Measurements from ENCODE around the gene SARS1.

Gene SARS1

DNA sequence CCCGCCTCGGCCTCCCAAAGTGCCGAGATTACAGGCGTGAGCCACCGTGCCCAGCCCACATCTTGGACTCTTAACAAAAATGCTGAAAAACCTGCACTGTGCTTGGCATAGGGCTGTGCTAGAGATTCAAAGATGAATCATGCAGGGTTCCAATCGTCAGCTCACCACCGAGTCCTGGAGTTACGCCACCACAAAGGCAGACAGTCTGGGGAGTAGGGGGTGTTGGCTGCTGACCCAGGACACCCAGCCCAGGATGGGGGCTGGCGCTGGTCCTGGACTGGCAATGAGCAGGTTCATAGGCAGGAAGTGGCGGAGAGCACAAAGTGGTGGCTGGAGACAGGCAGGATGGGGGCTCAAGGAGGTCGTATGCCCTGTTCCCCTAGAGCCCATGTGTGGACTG, 53.2 kb downstream of the SARS1 start:
- H3K4me3 ChIP-seq = no peak overlapping the region
- H3K4me2 ChIP-seq = peak overlapping the region; percentile 61
- TF ChIP-seq Cebpa-rat (IDR thresholded peaks at IDR 0.05) = no peak
- H3K9me3 ChIP-seq = no peaks in the 10 kb centered on the region
- peak overlapping the region; percentile 41; the same call in 1 of the 2 replicates for H3K9ac ChIP-seq
- H3K27me3 ChIP-seq = no peaks in the 10 kb centered on the region
- H3K36me3 ChIP-seq = peaks cover 86% of the 10 kb centered on the region
- H4K20me1 ChIP-seq = no peaks in the 10 kb centered on the region
- H3K27ac ChIP-seq = peak overlapping the region; percentile 59
- peaks cover 14% of the 10 kb centered on the region for H3K4me1 ChIP-seq

DNA sequence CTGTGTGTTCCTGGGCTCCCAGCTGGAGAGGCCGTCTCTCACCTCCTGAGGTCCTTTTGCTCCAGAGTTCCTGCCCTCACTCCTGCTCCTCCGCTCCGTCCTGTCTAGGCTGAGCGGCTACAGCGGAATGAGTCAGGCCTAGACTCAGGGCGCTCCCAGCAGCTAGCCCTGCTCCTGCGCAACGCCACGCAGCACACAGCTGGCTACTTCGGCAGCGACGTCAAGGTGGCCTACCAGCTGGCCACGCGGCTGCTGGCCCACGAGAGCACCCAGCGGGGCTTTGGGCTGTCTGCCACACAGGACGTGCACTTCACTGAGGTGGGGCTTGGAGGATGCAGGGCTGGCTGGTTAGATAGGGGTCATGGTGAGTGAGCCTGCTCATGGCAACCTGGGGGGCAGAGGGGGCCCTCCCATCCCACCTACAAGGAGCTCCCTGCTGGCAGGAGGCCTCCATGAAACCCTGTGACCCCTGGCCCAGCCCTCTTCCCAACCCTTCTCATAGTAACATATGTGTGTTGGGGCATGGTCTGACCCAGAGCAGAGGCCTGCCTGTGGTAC, 54.1 kb downstream of the SARS1 start:
- no peaks in the 10 kb centered on the region for H3K9me3 ChIP-seq

DNA sequence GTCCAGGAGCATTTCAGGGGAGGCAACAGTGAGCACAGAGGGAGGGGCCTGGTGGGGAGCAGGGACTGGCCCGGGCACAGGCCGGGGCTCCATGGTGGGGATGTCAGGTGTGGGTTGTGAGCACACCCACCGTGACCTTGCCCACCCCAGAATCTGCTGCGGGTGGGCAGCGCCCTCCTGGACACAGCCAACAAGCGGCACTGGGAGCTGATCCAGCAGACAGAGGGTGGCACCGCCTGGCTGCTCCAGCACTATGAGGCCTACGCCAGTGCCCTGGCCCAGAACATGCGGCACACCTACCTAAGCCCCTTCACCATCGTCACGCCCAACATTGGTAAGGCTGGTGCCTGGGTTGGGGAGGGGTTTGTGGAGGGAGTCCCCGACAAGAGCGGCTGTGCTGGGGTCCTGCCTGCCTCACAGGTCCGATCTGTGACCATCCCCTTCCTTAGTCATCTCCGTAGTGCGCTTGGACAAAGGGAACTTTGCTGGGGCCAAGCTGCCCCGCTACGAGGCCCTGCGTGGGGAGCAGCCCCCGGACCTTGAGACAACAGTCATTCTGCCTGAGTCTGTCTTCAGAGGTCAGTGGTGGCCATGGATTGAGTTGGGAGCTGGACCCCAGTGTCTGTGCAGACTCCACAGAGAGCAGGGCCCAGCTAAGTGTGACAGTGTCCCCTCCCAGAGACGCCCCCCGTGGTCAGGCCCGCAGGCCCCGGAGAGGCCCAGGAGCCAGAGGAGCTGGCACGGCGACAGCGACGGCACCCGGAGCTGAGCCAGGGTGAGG, 54.9 kb downstream of the SARS1 start:
- Histone ChIP-seq H3K27ac (no peak overlapping the region), H3K4me3 (no peak overlapping the region), H3K27me3 (no peaks in the 10 kb centered on the region), H3K9ac (no peak overlapping the region), H3K9me3 (no peaks in the 10 kb centered on the region), H3K4me1 (peaks cover 14% of the 10 kb centered on the region), H3K36me3 (peaks cover 83% of the 10 kb centered on the region), H4K20me1 (no peaks in the 10 kb centered on the region), H3K4me2 (no peak overlapping the region)
- TF ChIP-seq Cebpa-rat (IDR thresholded peaks at IDR 0.05) = no peak

More for the DNA sequence above, 54.1 kb downstream of the SARS1 start:
- Histone ChIP-seq H3K9ac (peak overlapping the region; percentile 41; the same call in 1 of the 2 replicates), H3K27ac (peak overlapping the region; percentile 59; the same call in 1 of the 2 replicates), H3K36me3 (peaks cover 86% of the 10 kb centered on the region), H3K4me2 (peak overlapping the region; percentile 61), H3K4me1 (peaks cover 14% of the 10 kb centered on the region), H3K4me3 (no peak overlapping the region), H4K20me1 (no peaks in the 10 kb centered on the region), H3K27me3 (no peaks in the 10 kb centered on the region)
- TF ChIP-seq Cebpa-rat (IDR thresholded peaks at IDR 0.05) = no peak

DNA sequence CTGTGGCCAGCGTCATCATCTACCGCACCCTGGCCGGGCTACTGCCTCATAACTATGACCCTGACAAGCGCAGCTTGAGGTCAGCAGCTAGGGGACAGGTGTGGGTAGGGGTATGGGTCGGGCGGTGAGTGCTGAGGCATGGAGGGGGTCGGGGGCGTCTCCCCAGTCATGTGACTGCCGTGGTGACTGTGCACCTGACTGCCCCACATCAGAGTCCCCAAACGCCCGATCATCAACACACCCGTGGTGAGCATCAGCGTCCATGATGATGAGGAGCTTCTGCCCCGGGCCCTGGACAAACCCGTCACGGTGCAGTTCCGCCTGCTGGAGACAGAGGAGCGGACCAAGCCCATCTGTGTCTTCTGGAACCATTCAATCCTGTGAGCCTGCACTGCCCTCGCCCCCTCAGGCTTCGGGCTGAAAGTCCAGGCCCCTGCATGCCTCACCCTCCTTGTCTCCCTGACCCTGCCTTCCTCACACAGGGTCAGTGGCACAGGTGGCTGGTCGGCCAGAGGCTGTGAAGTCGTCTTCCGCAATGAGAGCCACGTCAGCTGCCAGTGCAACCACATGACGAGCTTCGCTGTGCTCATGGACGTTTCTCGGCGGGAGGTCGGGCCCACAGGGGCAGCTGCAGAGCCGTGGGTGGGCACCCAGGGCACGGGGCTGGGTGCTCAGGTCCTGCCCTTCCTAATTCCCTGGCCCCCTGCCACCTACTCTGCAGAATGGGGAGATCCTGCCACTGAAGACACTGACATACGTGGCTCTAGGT, 55.7 kb downstream of the SARS1 start:
- Histone ChIP-seq H3K27me3 (no peaks in the 10 kb centered on the region), H3K36me3 (peaks cover 77% of the 10 kb centered on the region)
- TF ChIP-seq Cebpa-rat (IDR thresholded peaks at IDR 0.05) = no peak

DNA sequence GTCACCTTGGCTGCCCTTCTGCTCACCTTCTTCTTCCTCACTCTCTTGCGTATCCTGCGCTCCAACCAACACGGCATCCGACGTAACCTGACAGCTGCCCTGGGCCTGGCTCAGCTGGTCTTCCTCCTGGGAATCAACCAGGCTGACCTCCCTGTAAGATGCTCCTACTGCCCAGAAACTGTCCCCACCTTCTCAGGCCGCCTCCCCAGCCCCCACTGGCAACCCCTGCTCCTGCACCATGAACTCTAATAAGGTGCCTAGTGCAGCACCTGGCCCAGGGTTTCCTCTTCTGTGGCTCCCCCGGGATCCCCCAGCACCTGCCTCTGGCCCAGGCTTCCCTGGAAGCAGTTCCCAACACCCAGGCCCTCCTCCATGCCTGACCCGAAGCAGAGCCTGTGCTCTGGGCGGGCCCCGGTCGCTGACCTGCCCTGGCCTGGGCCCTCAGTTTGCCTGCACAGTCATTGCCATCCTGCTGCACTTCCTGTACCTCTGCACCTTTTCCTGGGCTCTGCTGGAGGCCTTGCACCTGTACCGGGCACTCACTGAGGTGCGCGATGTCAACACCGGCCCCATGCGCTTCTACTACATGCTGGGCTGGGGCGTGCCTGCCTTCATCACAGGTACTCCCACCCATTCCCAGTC, 56.4 kb downstream of the SARS1 start:
- no peak for TF ChIP-seq Cebpa-rat (IDR thresholded peaks at IDR 0.05)
- H3K4me3 ChIP-seq = no peak overlapping the region
- H3K4me1 ChIP-seq = peaks cover 29% of the 10 kb centered on the region

More for the DNA sequence above, 55.7 kb downstream of the SARS1 start:
- Histone ChIP-seq H3K4me2 (no peak overlapping the region), H3K4me1 (peaks cover 22% of the 10 kb centered on the region), H3K9me3 (no peaks in the 10 kb centered on the region), H3K4me3 (no peak overlapping the region), H3K27ac (no peak overlapping the region), H4K20me1 (no peaks in the 10 kb centered on the region), H3K9ac (no peak overlapping the region)

DNA sequence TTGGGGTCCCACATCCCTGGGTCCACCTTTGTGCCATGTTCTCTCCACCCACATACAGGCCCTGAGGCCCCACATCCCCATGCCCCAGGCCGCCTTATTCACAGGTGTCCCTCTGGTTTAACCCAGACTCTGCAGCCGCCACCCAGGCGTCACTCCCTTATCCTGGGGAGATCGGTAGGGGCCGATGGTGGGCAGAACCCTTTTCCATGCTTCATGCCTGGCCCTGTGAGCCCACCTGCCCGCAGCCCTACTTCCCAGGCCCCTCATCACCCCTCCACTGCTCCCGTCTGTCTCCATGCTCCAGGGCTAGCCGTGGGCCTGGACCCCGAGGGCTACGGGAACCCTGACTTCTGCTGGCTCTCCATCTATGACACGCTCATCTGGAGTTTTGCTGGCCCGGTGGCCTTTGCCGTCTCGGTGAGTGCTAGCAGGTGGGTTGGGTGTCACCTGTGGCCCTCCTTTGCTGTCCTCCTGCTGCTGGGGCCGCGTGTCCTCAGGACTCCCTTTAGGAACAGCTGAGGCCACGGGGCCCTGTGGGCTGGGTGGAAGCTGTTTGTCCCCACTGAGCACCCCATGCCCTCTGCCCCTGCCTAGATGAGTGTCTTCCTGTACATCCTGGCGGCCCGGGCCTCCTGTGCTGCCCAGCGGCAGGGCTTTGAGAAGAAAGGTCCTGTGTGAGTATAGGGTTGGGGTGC, 57.1 kb downstream of the SARS1 start:
- Histone ChIP-seq H3K4me2 (no peak overlapping the region), H4K20me1 (no peaks in the 10 kb centered on the region), H3K9me3 (no peaks in the 10 kb centered on the region), H3K36me3 (peaks cover 66% of the 10 kb centered on the region), H3K27me3 (no peaks in the 10 kb centered on the region), H3K4me1 (peaks cover 33% of the 10 kb centered on the region), H3K9ac (no peak overlapping the region), H3K4me3 (no peak overlapping the region), H3K27ac (no peak overlapping the region)
- no peak for TF ChIP-seq Cebpa-rat (IDR thresholded peaks at IDR 0.05)

More for the DNA sequence above, 56.4 kb downstream of the SARS1 start:
- Histone ChIP-seq H3K27me3 (no peaks in the 10 kb centered on the region), H3K4me2 (no peak overlapping the region), H3K36me3 (peaks cover 70% of the 10 kb centered on the region), H3K27ac (no peak overlapping the region), H3K9ac (no peak overlapping the region), H4K20me1 (no peaks in the 10 kb centered on the region), H3K9me3 (no peaks in the 10 kb centered on the region)

DNA sequence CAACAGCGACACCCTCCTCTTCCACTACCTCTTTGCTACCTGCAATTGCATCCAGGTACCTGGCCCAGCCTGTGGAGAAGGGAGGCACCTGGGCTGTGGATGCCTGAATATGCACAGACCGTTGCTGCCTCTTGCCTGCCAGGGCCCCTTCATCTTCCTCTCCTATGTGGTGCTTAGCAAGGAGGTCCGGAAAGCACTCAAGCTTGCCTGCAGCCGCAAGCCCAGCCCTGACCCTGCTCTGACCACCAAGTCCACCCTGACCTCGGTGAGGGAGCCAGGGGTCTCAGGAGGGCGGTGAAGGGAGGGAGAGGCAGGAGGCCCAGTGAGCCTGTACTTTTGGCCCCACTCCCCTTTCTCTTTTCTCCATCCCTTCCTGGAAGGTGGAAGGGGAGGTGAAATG, 57.7 kb downstream of the SARS1 start:
- no peaks in the 10 kb centered on the region for H4K20me1 ChIP-seq
- peaks cover 64% of the 10 kb centered on the region for H3K36me3 ChIP-seq
- no peak overlapping the region for H3K4me2 ChIP-seq
- H3K9ac ChIP-seq = no peak overlapping the region
- H3K27ac ChIP-seq = no peak overlapping the region
- no peak for TF ChIP-seq Cebpa-rat (IDR thresholded peaks at IDR 0.05)
- H3K27me3 ChIP-seq = no peaks in the 10 kb centered on the region
- H3K4me3 ChIP-seq = no peak overlapping the region
- H3K4me1 ChIP-seq = peaks cover 33% of the 10 kb centered on the region
- H3K9me3 ChIP-seq = no peaks in the 10 kb centered on the region

DNA sequence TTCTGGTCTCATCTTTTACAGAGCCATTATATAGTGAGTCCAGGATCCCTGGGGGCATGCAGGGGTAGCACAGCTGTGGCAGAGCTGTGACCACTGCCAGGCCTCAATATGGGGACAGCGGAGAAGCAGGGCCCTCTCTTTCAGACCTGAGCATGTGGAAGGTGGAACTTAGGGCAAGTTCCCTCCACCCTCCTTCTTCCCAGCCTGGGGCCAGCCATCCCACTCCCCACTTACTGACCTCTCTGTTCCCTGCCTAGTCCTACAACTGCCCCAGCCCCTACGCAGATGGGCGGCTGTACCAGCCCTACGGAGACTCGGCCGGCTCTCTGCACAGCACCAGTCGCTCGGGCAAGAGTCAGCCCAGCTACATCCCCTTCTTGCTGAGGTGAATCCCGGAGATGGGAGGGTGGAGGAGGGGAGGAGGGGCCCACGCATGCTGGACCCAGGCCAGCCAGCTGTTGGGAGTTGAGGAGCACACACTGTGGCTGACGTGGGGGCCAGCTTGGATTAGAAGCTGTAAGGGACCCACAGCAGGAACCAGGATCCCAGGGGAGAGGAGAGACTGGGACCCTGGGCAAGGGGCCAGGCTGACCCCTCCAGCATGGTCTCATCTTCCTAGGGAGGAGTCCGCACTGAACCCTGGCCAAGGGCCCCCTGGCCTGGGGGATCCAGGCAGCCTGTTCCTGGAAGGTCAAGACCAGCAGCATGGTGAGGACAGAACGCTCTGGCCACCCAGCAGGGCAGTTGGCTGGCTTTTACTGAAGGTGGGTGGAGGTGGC, 58.5 kb downstream of the SARS1 start:
- Histone ChIP-seq H3K4me3 (no peak overlapping the region), H3K9ac (no peak overlapping the region), H3K9me3 (no peaks in the 10 kb centered on the region), H3K4me1 (peaks cover 27% of the 10 kb centered on the region), H3K27me3 (no peaks in the 10 kb centered on the region), H3K27ac (no peak overlapping the region), H3K36me3 (peaks cover 64% of the 10 kb centered on the region), H4K20me1 (no peaks in the 10 kb centered on the region), H3K4me2 (no peak overlapping the region)
- TF ChIP-seq Cebpa-rat (IDR thresholded peaks at IDR 0.05) = no peak

All from BLaER1 (cell line).